Fibroblast of mammary gland (primary cell): Measurements from ENCODE around the gene ABCF2.

Experiments used
- DNase-seq: peaks from one replicate; pipeline ENCODE4 v3.0.0-alpha.2; 2010; ENCODE audit warnings: low read depth
- H3K4me3 ChIP-seq: 2 replicates; pipeline ENCODE4 v1.5.1; 2011; ENCODE audit warnings: low read depth, mild to moderate bottlenecking, low read length, moderate library complexity; ENCODE audit not compliant: control insufficient read depth
- TF ChIP-seq, protein P1 (sequence below): conservative IDR thresholded peaks from 2 replicates; pipeline ENCODE4 v1.5.1; 2011; ENCODE audit warnings: low read depth, low read length, inconsistent platforms; ENCODE audit not compliant: control insufficient read depth, insufficient read depth

Gene ABCF2

DNA sequence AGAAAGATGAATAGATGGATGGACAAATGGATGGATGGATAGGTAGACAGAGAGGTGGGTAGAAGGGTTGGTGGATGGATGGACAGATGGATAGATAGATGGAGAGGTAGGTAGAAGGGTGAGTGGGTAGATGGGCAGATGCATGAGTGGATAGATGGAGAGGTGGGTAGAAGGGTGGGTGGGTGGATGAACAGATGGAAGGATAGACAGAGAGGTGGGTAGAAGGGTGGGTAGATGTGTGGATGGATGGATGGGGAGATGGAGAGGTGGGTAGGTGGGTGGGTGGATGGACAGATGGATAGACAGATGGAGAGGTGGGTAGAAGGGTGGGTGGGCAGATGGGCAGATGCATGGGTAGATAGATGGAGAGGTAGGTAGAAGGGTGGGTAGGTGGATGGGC lies 29.1 kb downstream of the ABCF2 start:
- TF ChIP-seq, protein P1, sequence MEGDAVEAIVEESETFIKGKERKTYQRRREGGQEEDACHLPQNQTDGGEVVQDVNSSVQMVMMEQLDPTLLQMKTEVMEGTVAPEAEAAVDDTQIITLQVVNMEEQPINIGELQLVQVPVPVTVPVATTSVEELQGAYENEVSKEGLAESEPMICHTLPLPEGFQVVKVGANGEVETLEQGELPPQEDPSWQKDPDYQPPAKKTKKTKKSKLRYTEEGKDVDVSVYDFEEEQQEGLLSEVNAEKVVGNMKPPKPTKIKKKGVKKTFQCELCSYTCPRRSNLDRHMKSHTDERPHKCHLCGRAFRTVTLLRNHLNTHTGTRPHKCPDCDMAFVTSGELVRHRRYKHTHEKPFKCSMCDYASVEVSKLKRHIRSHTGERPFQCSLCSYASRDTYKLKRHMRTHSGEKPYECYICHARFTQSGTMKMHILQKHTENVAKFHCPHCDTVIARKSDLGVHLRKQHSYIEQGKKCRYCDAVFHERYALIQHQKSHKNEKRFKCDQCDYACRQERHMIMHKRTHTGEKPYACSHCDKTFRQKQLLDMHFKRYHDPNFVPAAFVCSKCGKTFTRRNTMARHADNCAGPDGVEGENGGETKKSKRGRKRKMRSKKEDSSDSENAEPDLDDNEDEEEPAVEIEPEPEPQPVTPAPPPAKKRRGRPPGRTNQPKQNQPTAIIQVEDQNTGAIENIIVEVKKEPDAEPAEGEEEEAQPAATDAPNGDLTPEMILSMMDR = no peak
- no peak overlapping the region for H3K4me3 ChIP-seq
- no peak for DNase-seq

DNA sequence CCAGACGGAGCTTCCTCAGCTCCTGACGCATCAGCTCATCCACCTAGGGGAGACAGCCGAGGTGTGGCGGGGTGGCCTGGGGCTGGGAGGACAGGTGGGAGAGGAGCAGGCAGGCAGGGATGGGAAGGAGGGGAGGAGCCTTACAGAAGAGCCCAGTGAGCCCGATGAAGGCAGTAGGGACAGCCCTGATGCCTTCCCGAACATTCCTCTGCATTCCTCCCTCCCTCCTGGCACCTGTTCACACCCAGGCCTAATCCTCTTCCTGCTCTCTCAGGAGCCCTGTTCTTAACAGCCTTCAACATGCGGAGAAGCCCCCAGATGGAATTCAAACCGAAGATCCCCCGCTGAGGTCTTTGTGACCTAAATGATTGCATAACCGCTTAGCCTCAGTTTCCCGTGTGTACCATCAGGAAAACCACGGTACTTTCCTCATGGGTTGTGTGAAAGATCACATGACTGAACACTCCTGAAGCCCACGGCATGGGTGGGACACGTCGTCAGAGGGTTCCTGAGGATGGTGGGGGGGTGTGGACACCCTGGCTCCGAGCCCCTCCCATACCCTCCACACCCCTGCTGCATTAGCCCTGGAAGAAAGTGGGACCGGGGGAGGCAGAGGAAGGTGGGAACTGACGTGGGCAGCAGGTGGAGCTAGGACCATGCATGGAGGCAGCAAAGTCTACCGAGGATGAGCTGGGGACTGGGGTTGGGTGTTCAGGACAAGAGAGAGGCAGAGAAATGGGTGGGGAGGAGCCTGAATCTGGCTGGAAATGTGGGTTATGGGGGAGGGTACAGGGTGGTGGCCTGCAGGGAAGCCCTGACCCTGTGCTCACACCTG lies 31.2 kb downstream of the ABCF2 start:
- H3K4me3 ChIP-seq = no peak overlapping the region
- TF ChIP-seq, protein P1 = no peak
- DNase-seq = no peak

DNA sequence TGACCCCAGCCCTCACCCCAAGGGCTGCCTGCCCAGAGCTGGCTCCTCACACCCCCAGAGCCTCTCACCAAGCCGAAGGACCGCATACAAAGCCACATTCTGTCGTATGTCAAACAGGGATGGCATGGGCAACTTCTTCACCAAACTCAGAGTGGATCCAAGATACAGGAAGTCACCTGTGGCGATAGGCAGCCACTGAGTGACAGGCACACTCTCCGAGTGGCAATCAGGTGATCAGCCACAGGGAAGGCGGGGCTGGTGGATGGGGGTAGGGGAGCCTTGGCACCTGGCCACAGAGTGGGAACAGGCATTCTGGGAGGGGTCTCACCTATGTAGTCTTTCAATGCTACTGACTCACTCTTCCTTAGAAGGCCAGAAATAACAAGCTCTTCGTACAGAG lies 32.8 kb downstream of the ABCF2 start:
- no peak overlapping the region for H3K4me3 ChIP-seq
- no peak for DNase-seq
- TF ChIP-seq, protein P1 = no peak

DNA sequence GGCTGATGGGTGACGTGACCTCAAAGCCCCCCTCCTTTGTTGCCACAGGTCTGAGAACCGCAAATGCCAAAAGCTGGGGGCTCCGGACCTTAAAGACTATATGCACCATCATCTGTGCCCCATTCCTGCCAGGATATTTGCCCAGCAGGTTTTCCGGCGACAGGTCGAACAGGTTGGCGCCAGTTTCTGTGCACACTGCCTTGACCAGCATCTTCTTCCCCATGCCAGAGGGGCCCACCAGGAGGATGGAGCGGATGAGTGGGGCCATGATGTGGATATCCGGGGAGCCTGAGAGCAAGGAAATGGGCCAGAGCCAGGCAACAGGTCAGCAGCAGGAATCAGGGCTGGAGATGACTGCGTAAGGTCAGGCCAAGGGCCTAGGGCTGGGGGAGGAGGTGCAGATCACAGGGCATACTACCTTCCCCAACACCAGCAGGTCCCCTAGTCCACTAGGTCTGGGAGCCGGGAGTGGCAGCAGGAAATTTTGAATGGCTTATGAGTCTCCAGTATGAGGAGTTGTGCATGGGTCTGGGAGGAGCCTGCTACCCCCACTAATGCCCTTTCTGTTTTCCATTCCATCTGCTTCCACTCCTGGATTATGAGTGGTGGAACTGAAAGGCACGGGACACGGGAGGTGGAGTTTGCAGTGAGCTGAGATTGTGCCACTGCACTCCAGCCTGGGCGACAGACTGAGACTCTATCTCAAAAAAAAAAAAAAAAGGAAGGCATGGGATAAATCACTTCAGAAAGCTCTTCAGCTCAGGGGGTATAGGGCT lies 33.6 kb downstream of the ABCF2 start:
- TF ChIP-seq, protein P1 = no peak
- DNase-seq = no peak

DNA sequence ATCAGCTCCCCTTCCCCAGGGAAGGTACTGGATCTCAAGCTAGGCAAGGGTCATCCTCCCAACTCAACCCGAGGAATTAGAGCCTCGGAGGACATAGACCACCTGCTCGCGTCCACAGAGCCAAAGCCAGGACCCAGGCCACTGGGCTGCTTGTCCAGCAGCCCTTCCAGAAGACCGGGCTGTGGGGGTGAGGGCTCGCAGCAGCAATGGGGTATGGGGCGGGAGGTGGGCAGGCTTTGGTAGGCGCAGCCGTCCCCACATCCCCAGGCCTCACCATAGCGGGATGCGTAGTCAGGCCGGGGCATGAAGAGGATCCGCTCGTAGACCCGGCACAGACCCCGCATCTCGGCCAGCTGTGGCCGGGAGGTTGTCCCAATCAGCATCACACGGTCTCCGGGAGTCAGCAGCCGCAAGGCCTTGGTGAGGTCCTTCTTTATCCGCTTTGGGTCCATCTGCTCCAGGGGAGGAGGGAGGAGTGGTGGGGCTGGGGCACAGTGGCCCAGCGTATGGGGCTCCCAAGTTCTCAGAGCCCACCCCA lies 34.9 kb downstream of the ABCF2 start:
- H3K4me3 ChIP-seq = no peak overlapping the region
- TF ChIP-seq, protein P1 = no peak
- DNase-seq = no peak

More for the DNA sequence above, 33.6 kb downstream of the ABCF2 start:
- no peak overlapping the region for H3K4me3 ChIP-seq

DNA sequence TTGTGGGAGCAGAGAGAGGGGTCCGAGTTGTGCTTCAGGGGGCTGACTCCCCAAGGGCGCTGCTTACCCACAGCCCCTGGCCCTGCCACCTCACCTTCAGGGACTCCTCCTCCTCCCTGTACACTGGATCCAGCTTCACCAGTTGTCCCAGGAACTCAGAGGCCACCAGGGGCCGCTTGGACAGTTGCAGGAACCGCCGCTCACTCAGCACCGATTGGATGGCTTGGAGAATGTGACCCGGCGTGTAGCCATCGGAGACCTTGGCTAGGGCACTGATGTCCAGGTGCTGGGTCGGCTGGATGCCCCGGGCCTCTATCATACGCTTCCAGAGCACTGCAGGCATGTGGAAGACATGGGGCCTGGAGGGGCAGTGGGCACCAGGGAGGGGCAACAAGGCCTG lies 35.5 kb downstream of the ABCF2 start:
- no peak for DNase-seq
- TF ChIP-seq, protein P1 = no peak
- no peak overlapping the region for H3K4me3 ChIP-seq
